SH-SY5Y (cell line): ENCODE results near the gene FARP2.

Source experiments
- GATA2 ChIP-seq: IDR thresholded peaks from 2 replicates; pipeline ENCODE4 v1.6.1; 2011; ENCODE audit warnings: mild to moderate bottlenecking, low read depth, low read length
- GATA3 ChIP-seq: IDR thresholded peaks from 2 replicates; pipeline ENCODE4 v1.6.1; 2011; ENCODE audit warnings: low read depth, mild to moderate bottlenecking, low read length, moderate library complexity

GRCh38 chr2:241501099-241501541, 145.0 kb downstream of the FARP2 start:
- no peak for TF ChIP-seq GATA3
- TF ChIP-seq GATA2, result no peak
